ENCODE measurements around the gene PCDH9. TPM values are rescaled to one million over a fixed set of nuclear protein-coding genes. Genes with fewer than 3 reads are reported as not detected.

The PCDH9 gene
- total RNA-seq, 1 experiment from 2014 or later = 10.1 TPM

DNA sequence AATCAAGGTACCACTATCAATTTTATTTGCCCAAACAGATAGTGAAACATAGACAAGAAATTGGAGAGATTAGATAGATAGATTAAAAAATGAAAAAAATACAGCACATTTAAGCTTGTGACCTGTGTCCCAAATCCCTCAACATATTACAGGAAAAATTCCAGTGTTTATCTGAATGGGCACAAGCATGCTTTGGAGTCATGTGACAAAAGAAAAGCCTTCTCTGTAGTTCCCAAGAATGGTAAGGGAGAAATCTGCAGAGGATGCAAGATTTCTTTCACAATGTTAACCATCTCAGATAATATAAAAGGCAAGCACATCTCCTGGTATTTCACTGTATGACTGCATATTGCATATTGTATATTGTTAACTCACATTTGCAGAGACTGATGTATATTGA, 168.0 kb downstream of the PCDH9 start:
- BruUV-seq (replicated peaks) = no TSS peak
- Mint-ChIP-seq H3K27me3 (ENCODE audit: insufficient read depth, unreplicated experiment) (no peaks in the 10 kb centered on the region), H3K36me3 (ENCODE audit: insufficient read depth, unreplicated experiment) (no peaks in the 10 kb centered on the region), H3K27ac (ENCODE audit: low read depth, unreplicated experiment) (no peak overlapping the region), H3K4me1 (ENCODE audit: insufficient read depth, unreplicated experiment) (peaks cover 4% of the 10 kb centered on the region), H3K4me3 (ENCODE audit: unreplicated experiment) (no peak overlapping the region), H3K9me3 (ENCODE audit: unreplicated experiment) (no peaks in the 10 kb centered on the region)
- POLR2A ChIA-PET = no interaction called here
- intact Hi-C loops (cut with micrococcal nuclease) = no loop called here
- TF ChIP-seq, protein P1, sequence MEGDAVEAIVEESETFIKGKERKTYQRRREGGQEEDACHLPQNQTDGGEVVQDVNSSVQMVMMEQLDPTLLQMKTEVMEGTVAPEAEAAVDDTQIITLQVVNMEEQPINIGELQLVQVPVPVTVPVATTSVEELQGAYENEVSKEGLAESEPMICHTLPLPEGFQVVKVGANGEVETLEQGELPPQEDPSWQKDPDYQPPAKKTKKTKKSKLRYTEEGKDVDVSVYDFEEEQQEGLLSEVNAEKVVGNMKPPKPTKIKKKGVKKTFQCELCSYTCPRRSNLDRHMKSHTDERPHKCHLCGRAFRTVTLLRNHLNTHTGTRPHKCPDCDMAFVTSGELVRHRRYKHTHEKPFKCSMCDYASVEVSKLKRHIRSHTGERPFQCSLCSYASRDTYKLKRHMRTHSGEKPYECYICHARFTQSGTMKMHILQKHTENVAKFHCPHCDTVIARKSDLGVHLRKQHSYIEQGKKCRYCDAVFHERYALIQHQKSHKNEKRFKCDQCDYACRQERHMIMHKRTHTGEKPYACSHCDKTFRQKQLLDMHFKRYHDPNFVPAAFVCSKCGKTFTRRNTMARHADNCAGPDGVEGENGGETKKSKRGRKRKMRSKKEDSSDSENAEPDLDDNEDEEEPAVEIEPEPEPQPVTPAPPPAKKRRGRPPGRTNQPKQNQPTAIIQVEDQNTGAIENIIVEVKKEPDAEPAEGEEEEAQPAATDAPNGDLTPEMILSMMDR (IDR thresholded peaks at IDR 0.05; ENCODE audit: unreplicated experiment) = no peak
- no peak for DNase-seq (ENCODE audit: unreplicated experiment)
- CTCF ChIA-PET = no interaction called here

DNA sequence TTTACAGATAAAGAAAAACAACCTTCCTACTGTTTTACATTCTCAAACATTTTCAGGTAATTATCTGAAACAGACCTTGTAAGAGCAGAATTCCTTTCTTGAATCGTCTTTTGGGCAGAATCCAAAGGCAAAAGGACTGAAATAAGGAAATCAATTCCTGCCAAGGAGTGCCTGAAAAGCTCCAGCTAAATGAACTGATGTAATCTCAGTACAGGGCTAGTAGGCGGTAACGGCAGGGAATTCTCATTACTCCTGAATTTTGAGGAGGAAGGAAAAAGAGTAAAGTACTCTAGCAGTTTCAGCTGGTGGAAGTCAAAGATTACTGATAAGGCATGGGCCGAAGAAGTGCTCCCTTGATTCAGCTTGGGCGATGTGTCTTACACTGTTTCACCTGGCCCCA, 168.4 kb downstream of the PCDH9 start:
- no TSS peak for BruUV-seq (replicated peaks)
- Mint-ChIP-seq H3K27ac (ENCODE audit: low read depth, unreplicated experiment) (no peak overlapping the region), H3K27me3 (ENCODE audit: insufficient read depth, unreplicated experiment) (no peaks in the 10 kb centered on the region), H3K9me3 (ENCODE audit: unreplicated experiment) (no peaks in the 10 kb centered on the region), H3K36me3 (ENCODE audit: insufficient read depth, unreplicated experiment) (no peaks in the 10 kb centered on the region), H3K4me3 (ENCODE audit: unreplicated experiment) (no peak overlapping the region), H3K4me1 (ENCODE audit: insufficient read depth, unreplicated experiment) (peaks cover 4% of the 10 kb centered on the region)
- ChIA-PET CTCF (interaction anchor here (0.8 kb wide), 1 partner anchor 382 kb away, joined by 3 read pairs; no protein-coding TSS in a partner anchor), POLR2A (no interaction called here)
- TF ChIP-seq, protein P1 (IDR thresholded peaks at IDR 0.05; ENCODE audit: unreplicated experiment) = no peak
- intact Hi-C loops (cut with micrococcal nuclease) = no loop called here
- no peak for DNase-seq (ENCODE audit: unreplicated experiment)

DNA sequence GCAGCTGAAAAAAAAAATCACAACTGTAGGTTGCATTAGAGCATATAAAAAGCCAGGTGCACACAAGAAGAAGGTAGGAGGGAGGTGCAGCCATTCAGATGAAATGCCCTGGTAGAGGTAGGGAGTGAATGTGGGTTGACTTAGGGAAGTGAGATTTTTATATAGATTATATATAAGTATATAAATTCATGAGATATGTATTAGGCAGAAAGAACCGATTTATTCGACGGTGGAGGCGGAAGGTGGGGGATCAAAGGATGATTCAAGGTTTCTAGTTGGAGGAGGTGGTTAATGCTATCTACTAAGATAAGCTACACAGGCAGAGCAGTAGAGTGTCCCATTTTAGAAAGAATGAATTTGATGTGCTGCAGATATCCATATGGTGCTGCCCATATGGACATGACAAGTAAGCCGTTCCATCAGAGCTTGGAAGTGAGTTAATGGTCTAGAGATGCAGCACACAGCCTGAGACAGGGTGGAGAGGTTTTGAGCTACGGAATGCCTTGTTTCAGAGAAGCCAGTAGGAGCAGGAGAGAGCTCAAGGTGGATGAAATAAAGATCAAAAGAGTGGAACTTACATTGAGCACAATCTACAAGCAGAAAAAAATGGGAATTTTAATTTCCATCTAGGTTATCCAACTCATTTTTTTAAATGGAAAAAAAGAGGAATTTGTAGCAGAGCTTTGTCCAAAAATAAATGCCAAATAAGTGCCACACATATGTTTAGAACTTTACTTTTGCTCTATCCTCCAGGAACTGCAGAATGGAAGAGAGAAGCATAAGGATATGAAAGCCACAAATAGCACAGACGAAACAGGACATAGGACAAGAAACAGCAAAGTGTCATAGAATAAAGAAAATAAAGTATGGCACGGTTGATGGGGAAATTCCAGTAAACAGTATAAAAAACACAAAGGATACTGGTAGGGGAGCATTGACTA, 177.3 kb downstream of the PCDH9 start:
- H3K36me3 Mint-ChIP-seq (ENCODE audit: insufficient read depth, unreplicated experiment) = no peaks in the 10 kb centered on the region
- intact Hi-C loops (cut with micrococcal nuclease) = no loop called here
- POLR2A ChIA-PET = no interaction called here
- BruUV-seq (replicated peaks) = no TSS peak
- H3K27me3 Mint-ChIP-seq (ENCODE audit: insufficient read depth, unreplicated experiment) = no peaks in the 10 kb centered on the region
- CTCF ChIA-PET = interaction anchor here (0.7 to 1.0 kb wide), 3 partner anchors 98 to 957 kb away, joined by 3 read pairs; no protein-coding TSS in a partner anchor
- no peaks in the 10 kb centered on the region for H3K9me3 Mint-ChIP-seq (ENCODE audit: unreplicated experiment)
- no peak for DNase-seq (ENCODE audit: unreplicated experiment)
- TF ChIP-seq, protein P1 (IDR thresholded peaks at IDR 0.05; ENCODE audit: unreplicated experiment) = no peak
- no peak overlapping the region for H3K4me3 Mint-ChIP-seq (ENCODE audit: unreplicated experiment)
- peaks cover 12% of the 10 kb centered on the region for H3K4me1 Mint-ChIP-seq (ENCODE audit: insufficient read depth, unreplicated experiment)
- H3K27ac Mint-ChIP-seq (ENCODE audit: low read depth, unreplicated experiment) = no peak overlapping the region

DNA sequence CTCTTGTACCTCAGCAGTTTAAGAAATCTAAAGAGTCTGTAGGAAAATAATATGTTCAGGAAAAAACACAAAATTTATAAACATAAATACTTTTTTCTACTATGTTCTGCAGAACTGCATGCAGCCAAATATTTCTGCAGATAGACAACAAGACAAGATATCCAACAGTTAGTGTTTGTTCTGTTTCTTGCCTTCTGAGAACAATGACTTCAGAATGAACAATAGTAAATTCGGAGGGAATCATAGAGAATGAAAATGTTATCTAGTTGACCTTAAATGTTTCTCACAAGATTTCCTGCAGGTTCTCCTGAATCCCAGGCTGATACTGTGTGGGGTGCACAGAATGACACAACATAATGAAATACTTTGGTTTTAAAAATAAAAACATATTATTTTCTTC, 180.4 kb downstream of the PCDH9 start:
- peaks cover 17% of the 10 kb centered on the region for H3K4me1 Mint-ChIP-seq (ENCODE audit: insufficient read depth, unreplicated experiment)
- no peak overlapping the region for H3K27ac Mint-ChIP-seq (ENCODE audit: low read depth, unreplicated experiment)
- H3K9me3 Mint-ChIP-seq (ENCODE audit: unreplicated experiment) = no peaks in the 10 kb centered on the region
- intact Hi-C loops (cut with micrococcal nuclease) = no loop called here
- BruUV-seq (replicated peaks) = no TSS peak
- H3K36me3 Mint-ChIP-seq (ENCODE audit: insufficient read depth, unreplicated experiment) = no peaks in the 10 kb centered on the region
- ChIA-PET POLR2A (no interaction called here), CTCF (interaction anchor here (0.6 to 0.9 kb wide), 2 partner anchors 10 to 32 kb away, joined by 4 to 5 read pairs; no protein-coding TSS in a partner anchor)
- DNase-seq (ENCODE audit: unreplicated experiment) = no peak
- no peaks in the 10 kb centered on the region for H3K27me3 Mint-ChIP-seq (ENCODE audit: insufficient read depth, unreplicated experiment)
- no peak overlapping the region for H3K4me3 Mint-ChIP-seq (ENCODE audit: unreplicated experiment)
- TF ChIP-seq, protein P1 (IDR thresholded peaks at IDR 0.05; ENCODE audit: unreplicated experiment) = no peak

All from MCF 10A (cell line).